HG03442 (cell line): Measurements from ENCODE around the gene OR10K1.
A peak's percentile ranks its signal among the peaks of the same experiment; 100 is the strongest.
"Not testable (repeated sequence)": the region's sequence is repeated elsewhere in the genome, so short reads cannot be mapped to it uniquely, and the experiment has no call there.

Experiments
- ATAC-seq: cut with Tn5 transposase; IDR thresholded peaks from one replicate; pipeline ENCODE4 v1.9.1; 2021; ENCODE audit warnings: mild to moderate bottlenecking, moderate library complexity; ENCODE audit not compliant: unreplicated experiment

OR10K1 gene, protein sequence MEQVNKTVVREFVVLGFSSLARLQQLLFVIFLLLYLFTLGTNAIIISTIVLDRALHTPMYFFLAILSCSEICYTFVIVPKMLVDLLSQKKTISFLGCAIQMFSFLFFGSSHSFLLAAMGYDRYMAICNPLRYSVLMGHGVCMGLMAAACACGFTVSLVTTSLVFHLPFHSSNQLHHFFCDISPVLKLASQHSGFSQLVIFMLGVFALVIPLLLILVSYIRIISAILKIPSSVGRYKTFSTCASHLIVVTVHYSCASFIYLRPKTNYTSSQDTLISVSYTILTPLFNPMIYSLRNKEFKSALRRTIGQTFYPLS

DNA sequence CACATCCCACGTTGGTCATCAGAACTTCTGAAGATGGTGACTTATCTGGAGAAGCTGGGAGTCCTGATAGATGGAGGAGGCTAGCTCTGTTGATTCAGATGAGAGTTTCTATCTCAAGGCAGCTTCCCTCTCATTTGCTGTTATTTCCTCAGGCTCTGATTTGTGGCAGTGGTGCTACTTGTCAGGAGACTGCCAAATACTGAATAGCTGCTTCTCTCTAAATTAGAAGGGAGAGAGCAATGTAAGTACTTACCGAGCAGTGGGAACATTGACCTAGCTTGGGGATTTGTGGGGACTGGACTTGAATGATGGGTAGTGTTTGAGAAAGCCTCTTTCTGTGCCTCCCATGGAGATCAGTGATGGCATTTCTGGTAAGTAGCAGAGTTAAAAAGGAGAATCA lies at the start of gene OR10K1:
Gene OR10K1, plus strand, starts transcription at position 301 of the 400 bp plus-strand sequence. CDS start 3,728 bp downstream, outside the sequence.
- ATAC-seq = no peak

GRCh38 chr1:158414651-158415345 lies 46.8 kb upstream of the OR10K1 start:
- ATAC-seq = no peak

DNA sequence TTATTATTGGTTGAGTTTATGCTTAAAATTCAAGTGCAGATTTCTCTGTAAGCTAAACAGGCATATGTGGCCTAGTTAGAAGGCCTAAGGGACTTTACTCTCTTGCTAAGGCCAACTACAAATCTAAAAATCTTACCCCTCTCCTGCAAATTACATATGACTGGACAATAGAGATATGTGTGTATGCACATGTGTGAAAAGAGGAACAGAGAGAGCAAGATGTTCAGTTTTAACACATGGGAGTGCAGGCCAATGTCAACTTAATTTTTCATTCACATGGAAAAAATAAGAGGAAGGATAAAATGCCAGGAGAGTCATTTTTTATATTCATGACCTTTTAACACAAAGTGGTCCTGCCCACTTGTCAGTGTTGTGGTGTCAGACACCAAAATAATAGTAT lies 44.0 kb upstream of the OR10K1 start:
- no peak for ATAC-seq

DNA sequence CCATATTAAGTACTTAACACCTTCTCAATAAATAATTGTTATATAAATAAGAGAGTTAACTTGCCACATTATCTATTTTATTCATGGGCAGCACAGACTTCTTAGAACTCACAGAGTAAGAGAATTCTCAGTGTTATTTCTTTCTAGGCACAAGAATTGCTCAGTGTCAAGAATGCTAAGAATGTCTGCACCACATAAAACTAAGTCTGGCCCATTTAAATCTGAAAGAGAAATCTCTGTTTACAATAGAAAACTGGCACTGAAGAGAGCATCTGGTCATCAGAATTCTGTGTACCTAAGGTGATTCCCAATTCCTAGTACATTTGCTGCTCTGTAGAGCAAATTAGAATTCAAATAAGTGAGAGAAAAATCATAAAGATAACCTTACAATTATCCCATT lies 39.4 kb upstream of the OR10K1 start:
- no peak for ATAC-seq

- no peak for ATAC-seq
These were observed 36.6 kb upstream of the OR10K1 start for GRCh38 chr1:158425027-158425426.

DNA sequence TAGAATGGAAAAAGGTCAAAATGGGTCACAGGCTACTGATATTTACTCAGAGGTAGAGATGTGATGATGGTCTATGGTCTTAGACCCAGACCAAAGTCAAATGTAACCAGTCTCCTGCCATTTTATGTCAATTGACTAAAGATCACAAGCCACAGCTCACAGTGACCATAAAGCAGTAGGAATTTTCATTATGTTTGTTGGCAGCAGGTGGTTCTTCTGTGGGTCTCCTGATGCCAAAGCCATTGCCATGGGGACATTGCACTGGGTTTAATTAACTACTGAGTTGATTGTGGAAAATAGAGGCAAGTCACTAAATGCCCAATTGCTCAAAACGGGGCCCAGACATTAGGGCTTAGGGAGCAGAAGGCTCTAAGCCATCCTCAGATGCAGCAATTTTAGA lies 35.5 kb upstream of the OR10K1 start, which contains the start of gene OR10K2:
Gene OR10K2, minus strand, starts transcription at position 101 of the 400 bp plus-strand sequence. CDS start 5,371 bp downstream, outside the sequence.
- no peak for ATAC-seq

- ATAC-seq = not testable (repeated sequence)
These were observed 31.5 kb upstream of the OR10K1 start for GRCh38 chr1:158430163-158430562.

GRCh38 chr1:158434741-158435140 lies 26.9 kb upstream of the OR10K1 start:
- ATAC-seq = no peak

DNA sequence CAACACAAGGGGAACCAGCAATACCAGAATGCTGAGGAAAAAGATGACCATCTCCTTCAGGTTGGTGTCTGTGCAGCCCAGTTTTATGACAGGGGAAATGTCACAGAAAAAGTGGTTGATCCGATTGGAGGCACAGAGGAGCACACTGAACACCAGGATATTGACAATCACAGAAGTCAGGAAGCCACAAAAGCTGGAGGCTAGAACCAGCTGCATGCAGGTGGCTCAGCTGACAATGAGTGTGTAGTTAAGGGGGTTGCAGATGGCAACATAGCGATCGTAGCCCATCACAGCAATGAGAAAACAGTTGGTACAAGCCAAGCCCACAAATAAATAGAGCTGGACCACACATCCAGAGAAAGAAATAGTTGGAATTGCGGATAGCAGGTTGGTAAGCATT lies 16.3 kb upstream of the OR10K1 start:
- ATAC-seq = no peak

DNA sequence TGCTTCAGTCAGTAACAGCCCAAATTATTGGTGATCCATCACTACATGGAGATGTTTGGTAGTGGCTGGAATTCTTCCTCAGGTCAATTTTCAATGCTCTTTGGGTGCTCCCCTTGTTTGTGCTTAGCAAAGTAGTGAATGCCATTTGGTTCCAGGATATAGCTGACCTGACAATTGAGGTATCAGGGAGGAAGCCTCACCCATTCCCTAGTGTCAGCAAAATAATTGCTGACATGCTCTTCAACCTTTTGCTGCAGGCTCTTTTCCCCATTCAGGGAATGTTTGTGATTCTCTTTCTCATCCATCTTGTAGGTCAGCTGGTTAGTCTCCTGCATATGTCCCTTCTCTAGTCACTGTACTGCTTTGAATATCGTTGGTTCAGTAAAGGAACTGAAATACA lies 7.1 kb upstream of the OR10K1 start:
- ATAC-seq = no peak

DNA sequence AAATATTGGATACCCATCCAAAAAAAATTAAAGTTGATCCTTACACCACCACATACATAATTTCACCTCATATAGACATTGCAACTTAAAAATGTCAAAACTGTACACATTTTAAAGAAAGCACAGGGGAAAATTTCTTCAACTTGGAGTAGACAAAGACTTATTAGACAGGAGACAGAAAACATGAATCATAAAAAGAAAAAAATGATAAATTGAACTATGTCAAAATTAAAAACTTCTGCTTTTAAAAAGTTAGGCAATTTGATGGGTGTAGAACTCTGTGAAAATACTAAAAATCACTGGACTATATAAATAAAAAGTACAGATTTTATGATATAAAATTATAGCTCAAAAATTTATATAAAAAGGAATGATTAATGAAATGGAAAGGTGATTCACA lies 4.4 kb upstream of the OR10K1 start:
- ATAC-seq = no peak

- ATAC-seq = no peak
These were observed 3.4 kb upstream of the OR10K1 start for GRCh38 chr1:158458263-158458662.

GRCh38 chr1:158471920-158472319 lies 10.3 kb downstream of the OR10K1 start, which contains the start of gene OR10R2:
OR10R2 (plus strand) TSS chr1:158472220; CDS start chr1:158472326, 106 bp downstream.
- ATAC-seq = no peak

DNA sequence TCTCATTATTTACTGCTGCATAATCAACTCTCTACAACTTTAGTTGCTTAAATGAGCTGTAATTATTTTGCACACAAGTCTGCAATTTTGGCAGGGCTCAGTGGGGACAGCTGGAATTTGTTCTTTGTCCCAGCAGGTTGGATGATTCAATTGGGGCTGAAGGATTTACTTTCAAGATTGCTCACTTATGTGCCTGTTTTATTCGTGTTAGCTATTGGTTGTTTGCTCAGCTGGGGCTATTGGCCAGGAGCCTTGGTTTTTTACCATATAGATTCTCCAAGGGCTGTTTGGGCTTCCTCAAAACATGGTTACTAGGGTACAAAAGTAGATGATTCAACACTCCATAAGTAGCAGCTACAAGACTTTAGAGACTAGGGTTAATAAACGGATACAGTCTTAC lies 23.8 kb downstream of the OR10K1 start:
- no peak for ATAC-seq

- ATAC-seq = no peak
These were observed 29.7 kb downstream of the OR10K1 start for GRCh38 chr1:158491316-158491715.

GRCh38 chr1:158493054-158493453 lies 31.4 kb downstream of the OR10K1 start:
- no peak for ATAC-seq

DNA sequence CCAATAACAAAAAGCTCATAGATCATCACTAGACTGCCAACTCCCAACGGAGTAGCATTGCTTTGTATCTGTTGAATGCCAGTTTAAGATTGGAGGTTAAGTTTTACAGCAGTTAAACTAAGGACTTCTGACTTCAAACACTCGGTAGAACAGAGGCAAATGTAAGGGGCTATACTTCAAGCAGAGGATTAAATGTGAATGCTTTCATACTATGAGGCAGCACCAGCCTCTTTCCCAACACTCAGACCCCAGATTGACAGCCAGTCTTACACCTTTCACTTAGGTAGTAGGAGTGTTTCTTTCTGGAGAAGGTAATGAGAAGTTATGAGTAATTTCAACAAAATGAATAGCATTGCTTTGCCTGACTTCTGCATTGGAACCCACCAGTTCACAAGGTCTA lies 33.2 kb downstream of the OR10K1 start:
- ATAC-seq = no peak

DNA sequence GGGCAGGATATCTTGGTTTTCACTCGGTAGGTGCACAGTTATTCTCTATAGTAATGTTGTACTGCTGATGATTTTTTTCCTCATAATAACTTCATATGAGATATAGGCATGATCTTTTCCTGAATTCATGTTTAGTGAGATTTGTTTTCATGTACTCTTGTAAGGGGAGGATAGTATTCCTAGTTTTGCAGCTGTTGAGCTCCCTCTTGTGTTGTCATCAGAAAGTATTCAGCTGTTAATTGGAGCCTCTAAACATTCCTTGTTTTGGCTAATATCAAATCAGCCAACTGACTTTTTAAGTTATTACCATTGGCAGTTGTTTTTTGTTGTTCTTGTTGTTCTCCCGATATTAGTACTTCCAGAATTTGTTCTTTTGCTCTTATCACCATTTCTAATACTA lies 34.7 kb downstream of the OR10K1 start:
- no peak for ATAC-seq

DNA sequence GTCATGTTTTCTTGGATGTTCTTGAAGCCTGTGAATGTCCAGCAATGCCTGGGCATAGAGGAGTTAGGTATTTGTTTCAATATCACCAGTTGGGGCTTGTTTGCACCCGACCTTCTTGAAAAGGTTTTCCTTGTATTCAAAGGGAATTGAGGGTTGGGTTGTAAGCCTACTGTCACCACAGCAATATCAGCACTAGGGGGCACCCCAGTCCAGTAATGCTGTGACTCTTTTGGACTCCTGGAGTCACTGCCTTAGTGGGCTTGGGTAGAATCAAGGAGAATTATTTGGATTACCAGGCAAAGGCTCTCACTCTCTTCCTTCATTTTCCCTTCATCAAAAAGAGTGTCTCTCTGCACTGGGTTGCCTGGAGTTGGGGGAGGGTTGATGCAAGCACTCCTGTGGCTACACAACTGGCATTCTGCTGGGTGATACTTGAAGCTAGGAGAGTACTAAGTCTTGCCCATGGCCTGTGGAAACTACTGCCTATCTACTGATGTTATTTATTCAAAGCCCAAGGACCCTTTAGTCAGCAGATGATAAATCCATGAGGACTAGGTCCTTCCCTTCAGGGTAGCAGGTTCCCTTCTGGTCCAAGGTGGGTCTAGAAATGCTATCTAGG lies 44.8 kb downstream of the OR10K1 start:
- peak; percentile 45 for ATAC-seq

DNA sequence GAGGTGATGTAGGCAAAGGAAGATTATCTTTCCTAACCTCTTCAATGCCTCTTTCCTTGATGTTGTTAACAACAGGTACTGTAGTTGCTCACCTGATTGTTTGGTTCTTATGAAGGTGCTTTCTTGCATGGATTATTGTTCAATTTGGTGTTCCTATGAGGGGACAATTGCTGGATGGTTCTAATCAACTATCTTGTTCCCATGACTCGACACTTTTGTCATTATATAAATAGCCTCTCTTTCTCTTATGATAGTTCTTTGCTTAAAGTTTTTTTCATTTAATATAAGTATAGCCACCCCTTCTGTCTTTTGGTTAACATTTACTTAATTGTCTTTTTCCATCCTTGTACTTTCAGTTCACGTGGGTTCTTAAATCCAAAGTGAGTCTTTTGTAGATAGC lies 45.9 kb downstream of the OR10K1 start:
- no peak for ATAC-seq

GRCh38 chr1:158509471-158510156 lies 48.0 kb downstream of the OR10K1 start:
- no peak for ATAC-seq
